Tibial artery (tissue), 4 donors: Measurements from ENCODE around the gene KRTAP1-3.
"Not testable (repeated sequence)": the region's sequence is repeated elsewhere in the genome, so short reads cannot be mapped to it uniquely, and the experiment has no call there.

Experiments
- DNase-seq, 2 donors: peaks; one replicate each; pipeline ENCODE4 v3.0.0-alpha.2; 2019
- H3K27ac ChIP-seq, 2 donors: fragments of 200-600 bp; sonication (generic) in 1 of 2; 1 replicate in 1 of 2; 2 replicates in 1 of 2; pipeline ENCODE4 v1.5.1; 2018 to 2019; ENCODE audit warnings: mild to moderate bottlenecking in 1 of 2
- H3K27me3 ChIP-seq, 2 donors: fragments of 200-600 bp; sonication (generic) in 1 of 2; one replicate each; pipeline versions ENCODE4 v1.5.1 to v1.6.0; 2016 to 2019
- H3K36me3 ChIP-seq, 3 donors: fragments of 200-600 bp; sonication (generic) in 2 of 3; one replicate each; pipeline ENCODE4 v1.5.1; 2016 to 2019; ENCODE audit warnings: mild to moderate bottlenecking in 2 of 3
- H3K4me1 ChIP-seq, 4 donors: fragments of 200-600 bp; sonication (generic) in 2 of 4; 1 replicate in 3 of 4; 2 replicates in 1 of 4; pipeline ENCODE4 v1.5.1; 2016 to 2019
- H3K4me3 ChIP-seq, 2 donors: fragments of 200-600 bp; sonication (generic) in 1 of 2; 1 replicate in 1 of 2; 2 replicates in 1 of 2; pipeline ENCODE4 v1.5.1; 2018 to 2019; ENCODE audit warnings: mild to moderate bottlenecking in 2 of 2
- H3K9me3 ChIP-seq, 3 donors: fragments of 200-600 bp; sonication (generic) in 1 of 3; one replicate each; pipeline ENCODE4 v1.5.1; 2016 to 2019
- CTCF ChIP-seq, 2 experiments: fragments of 200-600 bp in 1 of 2; fragments of 450-650 bp in 1 of 2; IDR thresholded peaks; one replicate each; pipeline ENCODE4 v1.5.1; 2017 to 2019; ENCODE audit warnings: antibody characterized with exemption in 2 of 2, mild to moderate bottlenecking in 1 of 2, moderate library complexity in 1 of 2
- intact Hi-C: fragments of 100-400 bp; cut with DNase I; formaldehyde crosslinking; loops from one replicate; pipeline ENCODE4 v1.15.0; 2023; ENCODE audit warnings: low total_unique reads

Gene KRTAP1-3

GRCh38 chr17:41034346-41034935 is at the start of gene KRTAP1-3:
KRTAP1-3 (minus strand) TSS chr17:41034874; CDS start chr17:41034821, 53 bp downstream.
- DNase-seq, intact Hi-C loops, H3K4me1 ChIP-seq, H3K9me3 ChIP-seq, H3K27ac ChIP-seq, H3K27me3 ChIP-seq, H3K4me3 ChIP-seq, H3K36me3 ChIP-seq: not testable (repeated sequence)

GRCh38 chr17:41084100-41084856 is 49.6 kb upstream of the KRTAP1-3 start, which contains the start of gene KRTAP4-7:
KRTAP4-7 (plus strand) TSS chr17:41084150; CDS start chr17:41084207, 57 bp downstream.
- H3K27ac ChIP-seq, intact Hi-C loops, DNase-seq, H3K4me3 ChIP-seq, H3K36me3 ChIP-seq, H3K9me3 ChIP-seq, H3K4me1 ChIP-seq, H3K27me3 ChIP-seq: not testable (repeated sequence)

GRCh38 chr17:41083427-41083826 is 48.8 kb upstream of the KRTAP1-3 start:
- H3K36me3 ChIP-seq, H3K9me3 ChIP-seq, H3K4me1 ChIP-seq, H3K27me3 ChIP-seq, intact Hi-C loops, DNase-seq, H3K4me3 ChIP-seq, H3K27ac ChIP-seq: not testable (repeated sequence)

- H3K4me3 ChIP-seq = no peak overlapping the region
- H3K27me3 ChIP-seq = no peaks in the 10 kb centered on the region
- no peaks in the 10 kb centered on the region for H3K36me3 ChIP-seq
- no peak for DNase-seq
- H3K9me3 ChIP-seq = no peaks in the 10 kb centered on the region
- H3K27ac ChIP-seq = no peak overlapping the region
- no peaks in the 10 kb centered on the region for H3K4me1 ChIP-seq
- TF ChIP-seq CTCF (IDR thresholded peaks at IDR 0.05) = no peak
- intact Hi-C loops = no loop called here
These were observed 48.0 kb upstream of the KRTAP1-3 start for GRCh38 chr17:41082626-41083025.

- Histone ChIP-seq H3K27me3 (no peaks in the 10 kb centered on the region), H3K4me1 (no peaks in the 10 kb centered on the region), H3K36me3 (no peaks in the 10 kb centered on the region), H3K27ac (no peak overlapping the region), H3K9me3 (no peaks in the 10 kb centered on the region), H3K4me3 (no peak overlapping the region)
- intact Hi-C loops = no loop called here
- no peak for TF ChIP-seq CTCF (IDR thresholded peaks at IDR 0.05)
- no peak for DNase-seq
These were observed 42.1 kb upstream of the KRTAP1-3 start for GRCh38 chr17:41076788-41077187.

- H3K27me3 ChIP-seq = no peaks in the 10 kb centered on the region
- TF ChIP-seq CTCF (IDR thresholded peaks at IDR 0.05) = no peak
- no peaks in the 10 kb centered on the region for H3K9me3 ChIP-seq
- DNase-seq = no peak
- H3K4me1 ChIP-seq = no peaks in the 10 kb centered on the region
- H3K27ac ChIP-seq = no peak overlapping the region
- H3K36me3 ChIP-seq = no peaks in the 10 kb centered on the region
- H3K4me3 ChIP-seq = no peak overlapping the region
- intact Hi-C loops = no loop called here
These were observed 39.0 kb upstream of the KRTAP1-3 start for GRCh38 chr17:41073676-41074075.

- no peak overlapping the region for H3K4me3 ChIP-seq
These were observed 37.1 kb upstream of the KRTAP1-3 start for GRCh38 chr17:41071606-41072360.

More at GRCh38 chr17:41071606-41072360, 37.1 kb upstream of the KRTAP1-3 start:
- Histone ChIP-seq H3K4me1 (no peaks in the 10 kb centered on the region), H3K27me3 (no peaks in the 10 kb centered on the region), H3K36me3 (no peaks in the 10 kb centered on the region), H3K27ac (no peak overlapping the region), H3K9me3 (no peaks in the 10 kb centered on the region)
- intact Hi-C loops = no loop called here
- no peak for DNase-seq
- no peak for TF ChIP-seq CTCF (IDR thresholded peaks at IDR 0.05)
